SIG-M5 treated with dmso at 0.1 percent for 504 hours (cell line): ENCODE measurements around the gene GZF1.

Source experiments
- DNase-seq: peaks from one replicate; lab custom pipeline; 2025; ENCODE audit not compliant: unreplicated experiment; lab: John Stamatoyannopoulos, UW

GZF1 gene

GRCh38 chr20:23404196-23404595 is 42.2 kb downstream of the GZF1 start:
- no peak for DNase-seq

- DNase-seq = no peak
Measured at GRCh38 chr20:23406880-23407279, 44.9 kb downstream of the GZF1 start.

GRCh38 chr20:23407781-23408464 is 45.9 kb downstream of the GZF1 start:
- DNase-seq = no peak

- no peak for DNase-seq
Measured at GRCh38 chr20:23408957-23409356, 47.0 kb downstream of the GZF1 start.

GRCh38 chr20:23409800-23410199 is 47.8 kb downstream of the GZF1 start:
- no peak for DNase-seq

- no peak for DNase-seq
Measured at GRCh38 chr20:23410916-23411695, 49.1 kb downstream of the GZF1 start.

GRCh38 chr20:23412026-23412425 is 50.0 kb downstream of the GZF1 start:
- DNase-seq = peak; percentile 9

- no peak for DNase-seq
Measured at GRCh38 chr20:23413862-23414422, 52.0 kb downstream of the GZF1 start.

GRCh38 chr20:23414526-23415188 is 52.7 kb downstream of the GZF1 start:
- DNase-seq = no peak

GRCh38 chr20:23415555-23415954 is 53.6 kb downstream of the GZF1 start:
- DNase-seq = no peak

- no peak for DNase-seq
Measured at GRCh38 chr20:23415959-23416583, 54.1 kb downstream of the GZF1 start.

- no peak for DNase-seq
Measured at GRCh38 chr20:23417861-23418260, 55.9 kb downstream of the GZF1 start.

GRCh38 chr20:23419657-23419994 is 57.6 kb downstream of the GZF1 start:
- no peak for DNase-seq

- DNase-seq = peak; percentile 67
Measured at GRCh38 chr20:23419995-23420901, 58.3 kb downstream of the GZF1 start.

- peak; percentile 91 for DNase-seq
Measured at GRCh38 chr20:23420943-23421931, 59.3 kb downstream of the GZF1 start, which contains the start of gene NAPB. NAPB (minus strand) TSS chr20:23421488; CDS start chr20:23421402, 86 bp downstream.
